NCI-H2171 (cell line): ENCODE measurements around the gene NDUFV3.
"Not testable (repeated sequence)": the region's sequence is repeated elsewhere in the genome, so short reads cannot be mapped to it uniquely, and the experiment has no call there.

Experiments used
- DNase-seq: peaks from one replicate; lab custom pipeline; 2025; lab: John Stamatoyannopoulos, UW

NDUFV3 gene

GRCh38 chr21:42892582-42892930 lies 553 bp upstream of the NDUFV3 start:
- DNase-seq = no peak

- DNase-seq = no peak
Observed at GRCh38 chr21:42900446-42900845, 7.3 kb downstream of the NDUFV3 start.

GRCh38 chr21:42903817-42904216 lies 10.7 kb downstream of the NDUFV3 start:
- DNase-seq = no peak

- DNase-seq = no peak
Observed at GRCh38 chr21:42905195-42905594, 12.1 kb downstream of the NDUFV3 start.

- no peak for DNase-seq
Observed at GRCh38 chr21:42906233-42906632, 13.1 kb downstream of the NDUFV3 start.

- not testable (repeated sequence) for DNase-seq
Observed at GRCh38 chr21:42908484-42908883, 15.4 kb downstream of the NDUFV3 start.

- DNase-seq = not testable (repeated sequence)
Observed at GRCh38 chr21:42911920-42912319, 18.8 kb downstream of the NDUFV3 start.

- no peak for DNase-seq
Observed at GRCh38 chr21:42913476-42913875, 20.4 kb downstream of the NDUFV3 start.

GRCh38 chr21:42918291-42918690 lies 25.2 kb downstream of the NDUFV3 start:
- DNase-seq = no peak

GRCh38 chr21:42921927-42922326 lies 28.8 kb downstream of the NDUFV3 start:
- DNase-seq = no peak

- DNase-seq = no peak
Observed at GRCh38 chr21:42922918-42923317, 29.8 kb downstream of the NDUFV3 start.

- peak; percentile 70 for DNase-seq
Observed at GRCh38 chr21:42923553-42924432, 30.7 kb downstream of the NDUFV3 start.

- DNase-seq = no peak
Observed at GRCh38 chr21:42924433-42924751, 31.3 kb downstream of the NDUFV3 start.

- no peak for DNase-seq
Observed at GRCh38 chr21:42925114-42925926, 32.2 kb downstream of the NDUFV3 start, which contains the start of gene ERVH48-1. ERVH48-1 (minus strand) TSS chr21:42925630; CDS start chr21:42919006, 6,624 bp downstream.

GRCh38 chr21:42927474-42928200 lies 34.5 kb downstream of the NDUFV3 start:
- not testable (repeated sequence) for DNase-seq

- DNase-seq = no peak
Observed at GRCh38 chr21:42929969-42930368, 36.9 kb downstream of the NDUFV3 start.

GRCh38 chr21:42931560-42932235 lies 38.6 kb downstream of the NDUFV3 start:
- no peak for DNase-seq

GRCh38 chr21:42932378-42933136 lies 39.4 kb downstream of the NDUFV3 start:
- DNase-seq = not testable (repeated sequence)

- DNase-seq = not testable (repeated sequence)
Observed at GRCh38 chr21:42933137-42933970, 40.2 kb downstream of the NDUFV3 start.

GRCh38 chr21:42933973-42934372 lies 40.9 kb downstream of the NDUFV3 start:
- DNase-seq = not testable (repeated sequence)
